ENCODE measurements around the gene TMEM170A.
"Not testable (repeated sequence)": the region's sequence is repeated elsewhere in the genome, so short reads cannot be mapped to it uniquely, and the experiment has no call there.

The TMEM170A gene

DNA sequence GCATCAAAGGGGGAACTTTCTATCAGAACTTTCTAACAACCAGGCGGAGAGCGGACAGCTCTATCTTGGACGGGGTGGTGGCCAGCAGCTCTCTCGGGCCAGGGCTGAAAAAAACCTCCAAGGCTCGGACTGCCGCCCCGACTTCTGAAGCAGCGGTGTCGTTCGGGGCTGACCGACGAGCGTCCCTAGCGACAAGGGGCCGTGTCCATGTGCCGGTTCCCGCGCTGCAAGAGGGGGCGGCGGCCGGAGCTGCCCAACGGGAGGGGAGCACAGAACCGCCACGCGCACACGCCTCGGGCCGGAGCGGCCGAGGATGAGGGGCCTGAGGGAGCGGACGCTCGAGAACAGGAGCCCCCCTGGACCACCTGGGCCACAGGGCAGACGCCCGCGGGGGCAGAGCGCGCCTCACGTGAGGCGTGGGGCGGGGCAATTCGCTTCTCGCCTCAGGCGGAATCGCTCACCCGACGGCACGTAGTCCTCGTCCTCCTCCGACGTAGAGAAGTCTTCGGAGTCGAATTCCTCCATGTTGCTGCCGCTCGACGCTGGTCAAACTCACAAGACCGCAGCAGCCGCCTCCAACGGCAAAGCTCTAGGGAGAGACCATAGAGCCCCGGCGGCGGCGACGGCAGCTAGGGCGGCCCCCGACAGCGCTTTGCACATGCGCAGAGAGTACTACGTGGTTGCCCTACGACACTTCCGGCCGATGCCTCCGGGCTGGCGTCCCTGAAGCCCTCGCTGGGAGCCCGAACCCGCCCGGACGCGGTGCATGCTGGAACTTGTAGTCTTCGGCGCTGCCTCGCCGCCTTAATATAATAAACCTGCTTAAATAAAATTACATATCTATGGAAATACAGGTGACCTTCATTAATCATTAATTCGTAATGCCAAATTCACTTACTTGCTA is 31.4 kb downstream of the TMEM170A start, which contains the start of gene CFDP1:
Gene CFDP1 (minus strand): TSS at position 676 of the 904 bp plus-strand sequence. CDS start 151 bp downstream, at position 525.
- peak within 1 kb of the TSS; percentile 67 for H3K4me3 ChIP-seq (ENCODE audit: low read depth, low read length)
- H3K36me3 ChIP-seq, result peaks cover 15% of the 10 kb centered on the region
- TF ChIP-seq, protein P1, sequence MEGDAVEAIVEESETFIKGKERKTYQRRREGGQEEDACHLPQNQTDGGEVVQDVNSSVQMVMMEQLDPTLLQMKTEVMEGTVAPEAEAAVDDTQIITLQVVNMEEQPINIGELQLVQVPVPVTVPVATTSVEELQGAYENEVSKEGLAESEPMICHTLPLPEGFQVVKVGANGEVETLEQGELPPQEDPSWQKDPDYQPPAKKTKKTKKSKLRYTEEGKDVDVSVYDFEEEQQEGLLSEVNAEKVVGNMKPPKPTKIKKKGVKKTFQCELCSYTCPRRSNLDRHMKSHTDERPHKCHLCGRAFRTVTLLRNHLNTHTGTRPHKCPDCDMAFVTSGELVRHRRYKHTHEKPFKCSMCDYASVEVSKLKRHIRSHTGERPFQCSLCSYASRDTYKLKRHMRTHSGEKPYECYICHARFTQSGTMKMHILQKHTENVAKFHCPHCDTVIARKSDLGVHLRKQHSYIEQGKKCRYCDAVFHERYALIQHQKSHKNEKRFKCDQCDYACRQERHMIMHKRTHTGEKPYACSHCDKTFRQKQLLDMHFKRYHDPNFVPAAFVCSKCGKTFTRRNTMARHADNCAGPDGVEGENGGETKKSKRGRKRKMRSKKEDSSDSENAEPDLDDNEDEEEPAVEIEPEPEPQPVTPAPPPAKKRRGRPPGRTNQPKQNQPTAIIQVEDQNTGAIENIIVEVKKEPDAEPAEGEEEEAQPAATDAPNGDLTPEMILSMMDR (IDR thresholded peaks at IDR 0.05; ENCODE audit: low read depth, low read length), result no peak
- DNase-seq, result peak; percentile 95
- H3K9me3 ChIP-seq (ENCODE audit: severe bottlenecking), result no peaks in the 10 kb centered on the region
- H3K27ac ChIP-seq, result peak within 1 kb of the TSS; percentile 90
- no peaks in the 10 kb centered on the region for H3K27me3 ChIP-seq (ENCODE audit: insufficient read depth, low read depth, severe bottlenecking)

DNA sequence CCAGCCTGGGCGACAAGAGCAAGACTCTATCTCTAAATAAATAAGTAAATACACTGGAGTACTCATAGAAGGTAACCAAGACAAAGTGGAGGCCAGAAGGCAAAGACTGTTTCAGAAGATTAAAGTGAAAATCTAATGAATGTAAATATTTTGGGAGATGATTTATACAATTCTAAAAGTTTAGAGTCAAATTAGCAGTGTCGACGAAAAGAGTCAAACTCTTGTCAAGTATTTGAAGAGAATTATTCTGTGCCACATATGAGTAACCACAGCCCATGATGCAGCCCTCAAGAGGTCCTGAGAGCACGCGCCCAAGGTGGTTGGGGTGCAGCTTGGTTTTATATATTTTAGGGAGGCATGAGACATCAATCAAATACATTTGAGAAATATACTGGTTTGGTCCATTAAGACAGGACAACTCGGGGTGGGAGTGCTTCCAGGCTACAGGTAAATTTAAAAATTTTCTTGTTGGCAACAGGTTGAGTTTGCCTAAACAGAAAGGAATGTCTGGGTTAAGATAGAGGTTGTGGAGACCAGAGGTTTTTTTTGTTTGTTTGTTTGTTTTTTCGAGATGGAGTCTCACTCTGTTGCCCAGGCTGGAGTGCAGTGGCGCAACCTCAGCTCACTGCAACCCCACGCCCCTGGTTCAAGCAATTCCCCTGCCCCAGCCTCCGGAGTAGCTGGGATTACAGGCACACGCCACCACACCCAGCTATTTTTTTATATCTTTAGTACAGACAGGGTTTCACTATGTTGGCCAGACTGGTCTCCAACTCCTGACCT is 34.7 kb downstream of the TMEM170A start:
- TF ChIP-seq, protein P1 (IDR thresholded peaks at IDR 0.05; ENCODE audit: low read depth, low read length), result no peak
- DNase-seq, result no peak
- H3K27me3 ChIP-seq (ENCODE audit: insufficient read depth, low read depth, severe bottlenecking), result no peaks in the 10 kb centered on the region

DNA sequence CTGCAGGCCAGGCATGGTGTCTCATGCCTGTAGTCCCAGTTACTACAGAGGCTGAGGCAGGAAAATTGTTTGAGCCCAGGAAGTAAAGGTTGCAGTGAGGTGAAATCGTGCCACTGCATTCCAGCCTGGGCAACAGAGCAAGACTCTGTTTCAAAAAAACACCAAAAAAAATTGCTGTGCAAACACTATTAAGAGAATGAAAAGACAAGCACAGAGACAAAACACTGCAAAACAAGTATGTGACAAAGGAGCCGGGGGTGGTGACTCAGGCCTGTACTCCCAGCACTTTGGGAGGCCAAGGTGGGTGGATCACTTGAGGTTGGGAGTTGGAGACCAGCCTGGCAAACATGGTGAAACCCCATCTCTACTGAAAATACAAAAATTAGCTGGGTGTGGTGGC is 38.0 kb downstream of the TMEM170A start:
- not testable (repeated sequence) for H3K4me3 ChIP-seq (ENCODE audit: low read depth, low read length); H3K27ac ChIP-seq; H3K27me3 ChIP-seq (ENCODE audit: insufficient read depth, low read depth, severe bottlenecking); DNase-seq; H3K9me3 ChIP-seq (ENCODE audit: severe bottlenecking)
- H3K36me3 ChIP-seq, result peaks cover 21% of the 10 kb centered on the region

More for the DNA sequence above, 34.7 kb downstream of the TMEM170A start:
- Histone ChIP-seq H3K9me3 (ENCODE audit: severe bottlenecking) (no peaks in the 10 kb centered on the region), H3K27ac (peak overlapping the region; percentile 90), H3K36me3 (peaks cover 21% of the 10 kb centered on the region), H3K4me3 (ENCODE audit: low read depth, low read length) (no peak overlapping the region)

DNA sequence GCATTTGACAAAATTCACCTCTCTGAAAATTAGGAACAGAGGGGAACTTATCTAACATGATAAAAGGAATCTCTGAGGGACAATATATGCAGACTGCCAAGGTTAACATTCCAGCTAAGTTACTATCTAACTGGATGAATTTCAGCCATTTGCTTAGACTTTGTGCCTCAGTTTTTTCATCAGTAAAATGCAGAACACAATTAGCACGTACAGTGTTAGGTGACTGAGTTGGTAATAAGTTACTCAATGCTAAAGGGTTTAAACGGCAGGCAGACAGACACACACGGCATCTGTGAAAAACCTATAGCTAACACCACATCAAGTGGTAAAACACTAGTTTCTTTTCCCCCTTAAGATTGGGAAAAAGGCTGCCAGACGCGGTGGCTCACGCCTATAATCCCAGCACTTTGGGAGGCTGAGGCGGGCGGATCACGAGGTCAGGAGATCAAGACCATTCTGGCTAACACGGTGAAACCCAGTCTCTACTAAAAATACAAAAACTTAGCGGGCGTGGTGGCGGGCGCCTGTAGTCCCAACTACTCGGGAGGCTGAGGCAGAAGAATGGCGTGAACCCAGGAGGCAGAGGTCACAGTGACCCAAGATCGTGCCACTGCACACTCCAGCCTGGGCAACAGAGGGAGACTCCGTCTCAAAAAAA is 40.3 kb downstream of the TMEM170A start:
- not testable (repeated sequence) for H3K27ac ChIP-seq

DNA sequence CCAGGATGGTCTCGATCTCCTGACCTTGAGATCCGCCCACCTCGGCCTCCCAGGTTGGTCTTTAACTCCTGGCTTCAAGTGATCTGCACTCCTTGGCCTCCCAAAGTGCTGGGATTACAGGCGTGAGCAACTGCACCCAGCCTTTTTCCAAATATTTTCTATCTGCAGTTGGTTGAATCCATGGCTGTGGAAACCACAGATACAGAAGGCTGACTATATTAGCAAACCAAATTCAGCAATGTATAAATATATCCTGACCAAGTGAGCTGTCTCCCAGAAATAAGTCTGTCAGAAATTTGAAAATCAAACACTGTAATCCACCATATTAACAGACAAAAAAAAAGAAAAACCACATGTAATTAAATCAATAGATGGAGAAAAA is 40.8 kb downstream of the TMEM170A start:
- no peaks in the 10 kb centered on the region for H3K9me3 ChIP-seq (ENCODE audit: severe bottlenecking)
- TF ChIP-seq, protein P1 (IDR thresholded peaks at IDR 0.05; ENCODE audit: low read depth, low read length), result no peak
- no peak overlapping the region for H3K27ac ChIP-seq
- H3K27me3 ChIP-seq (ENCODE audit: insufficient read depth, low read depth, severe bottlenecking), result no peaks in the 10 kb centered on the region
- no peak for DNase-seq
- H3K4me3 ChIP-seq (ENCODE audit: low read depth, low read length), result no peak overlapping the region
- peaks cover 6% of the 10 kb centered on the region for H3K36me3 ChIP-seq

More for the DNA sequence above, 40.3 kb downstream of the TMEM170A start:
- not testable (repeated sequence) for H3K4me3 ChIP-seq (ENCODE audit: low read depth, low read length); H3K9me3 ChIP-seq (ENCODE audit: severe bottlenecking); H3K36me3 ChIP-seq; H3K27me3 ChIP-seq (ENCODE audit: insufficient read depth, low read depth, severe bottlenecking); DNase-seq

DNA sequence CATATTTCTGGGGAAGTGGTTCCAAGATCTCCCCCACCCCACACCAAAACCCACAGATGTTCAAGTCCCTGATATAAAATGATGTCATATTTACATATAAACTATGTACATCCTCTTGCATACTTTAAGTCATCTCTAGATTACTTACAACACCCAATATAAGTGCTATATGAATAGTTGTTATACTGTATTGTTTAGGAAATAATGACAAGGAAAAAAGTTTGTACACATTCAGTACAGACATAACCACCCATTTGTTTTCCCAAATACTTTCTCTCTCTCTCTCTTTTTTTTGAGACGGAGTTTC is 42.7 kb downstream of the TMEM170A start:
- Histone ChIP-seq H3K27me3 (ENCODE audit: insufficient read depth, low read depth, severe bottlenecking) (no peaks in the 10 kb centered on the region), H3K27ac (no peak overlapping the region), H3K36me3 (no peaks in the 10 kb centered on the region; the same call in 1 of the 2 replicates), H3K9me3 (ENCODE audit: severe bottlenecking) (no peaks in the 10 kb centered on the region), H3K4me3 (ENCODE audit: low read depth, low read length) (no peak overlapping the region)
- no peak for DNase-seq
- TF ChIP-seq, protein P1 (IDR thresholded peaks at IDR 0.05; ENCODE audit: low read depth, low read length), result no peak
